ENCODE measurements around the gene KCNC1.

KCNC1 gene

DNA sequence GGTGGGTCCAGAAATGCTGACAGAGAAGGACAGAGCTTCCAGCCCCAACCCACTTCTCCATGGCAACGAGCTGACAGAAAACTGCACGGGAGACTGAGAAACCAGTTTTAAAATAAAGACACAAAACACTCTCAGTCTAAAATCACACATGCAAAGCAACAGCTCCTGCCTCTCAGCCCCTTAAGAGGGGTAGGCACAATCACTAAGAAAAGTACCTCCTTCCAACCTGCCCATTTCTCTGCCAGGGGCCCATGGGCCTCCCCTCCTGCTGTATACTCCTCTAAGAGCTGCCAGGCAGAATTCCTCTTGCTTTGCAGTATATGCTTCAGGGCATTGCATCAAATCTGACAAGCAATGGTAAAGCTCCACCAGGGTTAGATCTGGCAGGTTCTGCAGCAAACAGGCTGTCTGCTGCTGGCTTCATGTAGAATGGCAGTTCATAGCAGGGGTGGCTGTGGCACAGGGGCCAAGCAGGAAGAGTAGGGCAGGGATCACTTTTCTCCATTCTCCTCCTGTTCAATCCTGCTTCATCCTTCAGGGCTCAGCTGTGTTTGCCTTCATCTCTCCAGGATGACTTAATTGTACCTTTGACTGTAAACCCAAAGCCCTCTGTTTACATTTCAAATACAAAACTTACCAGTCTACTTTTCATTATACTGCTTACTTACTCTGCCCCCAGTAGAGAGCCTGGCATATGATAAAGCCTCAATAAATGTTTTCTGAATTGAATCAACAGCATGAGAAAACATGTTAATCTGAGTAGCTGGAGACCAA is 77.7 kb downstream of the KCNC1 start:
- H3K9ac ChIP-seq (ENCODE audit: insufficient read length), result no peak overlapping the region
- TF ChIP-seq FOXP2 (optimal IDR thresholded peaks at IDR 0.05; ENCODE audit: control extremely low read depth, extremely low read length, insufficient read depth), result no peak
- TF ChIP-seq POLR2AphosphoS5 (IDR thresholded peaks at IDR 0.05; ENCODE audit: borderline replicate concordance, low read depth, low read length), result no peak
- TF ChIP-seq EZH2 (IDR thresholded peaks at IDR 0.05), result no peak
- no peak for DNase-seq (ENCODE audit: low read depth, low spot score)
- no peak overlapping the region for H3K27ac ChIP-seq
- H3K9me3 ChIP-seq (ENCODE audit: low read depth, low read length), result no peaks in the 10 kb centered on the region
- H3K36me3 ChIP-seq (ENCODE audit: insufficient read depth, low read length), result no peaks in the 10 kb centered on the region
- no peak overlapping the region for H3K4me3 ChIP-seq

DNA sequence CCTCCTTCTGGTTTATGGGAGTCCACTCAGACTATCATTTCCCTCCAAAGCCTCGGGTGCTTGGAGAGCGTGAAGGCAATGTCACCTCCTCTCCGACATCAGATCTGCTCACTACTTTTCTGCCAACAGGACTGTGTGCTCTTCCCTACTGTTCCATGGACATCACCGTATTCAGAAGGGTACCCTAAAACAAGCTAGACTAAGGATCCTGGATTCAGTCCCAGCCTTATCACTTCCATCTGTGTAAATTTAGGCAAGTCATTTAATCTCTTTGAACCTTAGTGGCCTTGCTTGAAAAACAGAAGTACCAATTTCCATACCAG is 78.2 kb downstream of the KCNC1 start:
- no peak overlapping the region for H3K27ac ChIP-seq
- TF ChIP-seq EZH2 (IDR thresholded peaks at IDR 0.05), result no peak
- TF ChIP-seq POLR2AphosphoS5 (IDR thresholded peaks at IDR 0.05; ENCODE audit: borderline replicate concordance, low read depth, low read length), result no peak
- TF ChIP-seq FOXP2 (optimal IDR thresholded peaks at IDR 0.05; ENCODE audit: control extremely low read depth, extremely low read length, insufficient read depth), result no peak
- no peaks in the 10 kb centered on the region for H3K9me3 ChIP-seq (ENCODE audit: low read depth, low read length)
- H3K36me3 ChIP-seq (ENCODE audit: insufficient read depth, low read length), result no peaks in the 10 kb centered on the region
- H3K4me3 ChIP-seq, result no peak overlapping the region
- no peak overlapping the region for H3K9ac ChIP-seq (ENCODE audit: insufficient read length)
- DNase-seq (ENCODE audit: low read depth, low spot score), result no peak

DNA sequence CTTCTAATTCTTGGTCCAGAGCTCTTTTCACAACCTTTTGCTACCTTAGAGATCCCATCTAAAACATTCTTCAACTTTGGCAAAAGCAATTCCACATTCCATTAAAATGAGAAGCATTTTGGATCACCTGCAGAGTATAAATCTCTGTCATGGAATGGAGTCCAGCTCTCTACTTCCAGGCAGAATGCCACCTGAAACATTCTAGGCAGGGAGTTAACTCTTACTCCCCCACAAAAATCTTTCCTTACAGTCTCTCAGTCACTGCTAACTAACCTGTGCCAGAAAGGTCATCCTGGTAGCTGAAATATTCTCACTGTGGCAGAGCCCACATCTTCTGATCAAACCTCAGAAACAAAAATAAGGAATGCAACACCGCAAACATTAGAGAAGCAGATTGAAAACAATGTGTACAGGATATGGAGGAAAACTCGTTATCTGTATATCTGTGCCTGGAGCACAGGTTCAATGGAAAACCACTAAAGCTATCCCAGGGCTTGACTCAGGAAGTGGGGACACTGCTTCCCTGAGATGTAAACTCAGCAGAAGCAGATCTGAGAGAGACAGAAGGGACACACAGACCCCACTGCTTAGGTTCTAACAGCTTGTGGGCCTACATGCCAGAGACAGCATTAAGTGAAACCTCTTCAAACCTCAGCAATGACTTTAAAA is 78.9 kb downstream of the KCNC1 start:
- Histone ChIP-seq H3K36me3 (ENCODE audit: insufficient read depth, low read length) (no peaks in the 10 kb centered on the region), H3K4me3 (no peak overlapping the region), H3K9ac (ENCODE audit: insufficient read length) (no peak overlapping the region), H3K9me3 (ENCODE audit: low read depth, low read length) (no peaks in the 10 kb centered on the region), H3K27ac (no peak overlapping the region)
- DNase-seq (ENCODE audit: low read depth, low spot score), result no peak
- no peak for TF ChIP-seq FOXP2 (optimal IDR thresholded peaks at IDR 0.05; ENCODE audit: control extremely low read depth, extremely low read length, insufficient read depth)
- no peak for TF ChIP-seq POLR2AphosphoS5 (IDR thresholded peaks at IDR 0.05; ENCODE audit: borderline replicate concordance, low read depth, low read length)

DNA sequence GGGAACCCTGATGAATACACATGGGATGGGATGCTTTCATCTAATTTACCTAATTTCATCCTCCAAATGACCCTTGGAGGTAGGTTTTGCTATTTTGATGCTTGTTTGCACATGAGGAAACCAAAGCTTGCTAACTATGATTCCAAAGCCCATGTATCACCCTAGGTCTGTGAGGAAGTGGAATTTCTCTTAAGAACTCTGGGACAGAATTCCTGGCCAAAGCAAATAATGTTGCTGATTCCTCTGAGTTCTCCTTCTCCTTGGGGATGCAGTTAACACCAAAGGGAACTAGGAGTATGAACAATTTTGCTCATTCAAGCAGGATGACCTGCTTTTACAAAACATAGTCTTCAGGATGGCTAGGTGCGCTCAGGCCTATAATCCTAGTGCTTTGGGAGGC is 80.0 kb downstream of the KCNC1 start:
- Histone ChIP-seq H3K9me3 (ENCODE audit: low read depth, low read length) (no peaks in the 10 kb centered on the region), H3K27ac (no peak overlapping the region), H3K9ac (ENCODE audit: insufficient read length) (no peak overlapping the region), H3K4me3 (no peak overlapping the region), H3K36me3 (ENCODE audit: insufficient read depth, low read length) (no peaks in the 10 kb centered on the region)
- DNase-seq (ENCODE audit: low read depth, low spot score), result no peak
- TF ChIP-seq POLR2AphosphoS5 (IDR thresholded peaks at IDR 0.05; ENCODE audit: borderline replicate concordance, low read depth, low read length), result no peak
- no peak for TF ChIP-seq EZH2 (IDR thresholded peaks at IDR 0.05)
- TF ChIP-seq FOXP2 (optimal IDR thresholded peaks at IDR 0.05; ENCODE audit: control extremely low read depth, extremely low read length, insufficient read depth), result no peak

DNA sequence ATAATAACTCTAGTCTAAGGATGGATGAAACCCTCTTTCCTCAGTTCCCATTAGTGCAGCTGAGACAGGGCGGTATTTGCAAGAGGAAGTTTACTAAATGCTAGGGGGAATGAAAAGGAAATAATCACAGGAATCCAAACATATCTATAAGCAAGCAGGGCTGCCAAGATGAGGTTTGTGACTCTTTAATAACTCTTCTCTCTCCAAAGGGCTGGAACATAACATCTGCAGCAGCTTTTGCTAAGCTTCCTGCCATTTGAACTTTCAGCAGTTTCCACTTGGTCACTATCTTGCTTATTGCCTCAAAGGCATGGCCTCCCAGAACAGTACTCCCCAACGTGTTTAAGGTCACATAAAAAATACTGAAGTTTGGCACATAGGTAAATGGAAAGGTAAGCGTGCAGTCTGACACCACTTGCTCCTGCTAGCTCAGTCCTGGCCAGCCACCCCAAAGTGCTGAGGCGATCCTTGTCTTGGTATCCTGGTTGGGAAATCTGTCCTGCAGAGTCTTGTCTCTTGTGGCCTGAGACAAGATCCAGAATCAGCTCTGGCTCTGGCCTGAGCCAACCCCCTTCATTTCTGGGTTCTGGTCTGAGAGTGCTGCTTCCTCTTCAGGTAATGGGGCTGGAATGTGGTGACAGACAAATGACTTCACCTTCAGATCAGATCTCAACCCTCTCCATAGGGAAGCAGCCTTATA is 81.8 kb downstream of the KCNC1 start:
- no peaks in the 10 kb centered on the region for H3K9me3 ChIP-seq (ENCODE audit: low read depth, low read length)
- no peak overlapping the region for H3K27ac ChIP-seq
- H3K36me3 ChIP-seq (ENCODE audit: insufficient read depth, low read length), result no peaks in the 10 kb centered on the region
- no peak overlapping the region for H3K9ac ChIP-seq (ENCODE audit: insufficient read length)
- H3K4me3 ChIP-seq, result no peak overlapping the region
- no peak for TF ChIP-seq FOXP2 (optimal IDR thresholded peaks at IDR 0.05; ENCODE audit: control extremely low read depth, extremely low read length, insufficient read depth)
- no peak for TF ChIP-seq POLR2AphosphoS5 (IDR thresholded peaks at IDR 0.05; ENCODE audit: borderline replicate concordance, low read depth, low read length)
- no peak for TF ChIP-seq EZH2 (IDR thresholded peaks at IDR 0.05)
- DNase-seq (ENCODE audit: low read depth, low spot score), result no peak

DNA sequence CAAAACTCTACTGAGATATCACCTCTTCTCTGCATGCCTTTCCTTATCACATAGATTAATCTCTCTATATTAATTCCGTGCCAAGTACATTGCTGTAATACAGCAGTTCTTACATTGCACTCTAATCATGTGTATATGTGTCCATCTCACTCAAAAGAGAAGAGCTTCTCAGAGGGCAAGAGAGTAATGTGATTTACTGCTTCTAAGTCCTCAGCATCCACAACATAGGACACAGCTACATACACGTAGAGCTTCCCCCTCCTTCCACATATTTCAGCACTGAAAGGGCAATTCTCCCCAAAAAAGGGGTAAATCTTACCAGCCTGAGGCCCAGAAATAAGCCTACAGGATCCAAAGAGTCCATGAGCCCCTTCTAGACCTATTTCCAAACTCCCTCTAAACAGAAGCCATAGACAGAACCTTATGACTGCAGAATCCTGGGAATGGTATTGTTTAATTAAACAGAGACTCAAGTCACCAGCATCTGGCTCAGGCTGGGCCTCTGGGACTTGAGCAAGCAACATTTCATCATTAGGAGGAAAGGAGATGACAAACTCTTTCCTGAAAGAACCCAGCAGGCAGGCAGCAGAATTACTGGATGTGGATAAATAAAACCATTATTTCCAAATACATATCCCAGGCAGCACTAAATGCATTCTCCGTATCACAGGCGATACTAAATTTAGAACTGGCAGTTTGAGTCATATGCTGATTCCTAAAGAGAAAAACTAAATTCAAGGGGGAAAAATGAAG is 87.2 kb downstream of the KCNC1 start:
- no peak for TF ChIP-seq EZH2 (IDR thresholded peaks at IDR 0.05)
- no peak for TF ChIP-seq FOXP2 (optimal IDR thresholded peaks at IDR 0.05; ENCODE audit: control extremely low read depth, extremely low read length, insufficient read depth)
- no peak for TF ChIP-seq POLR2AphosphoS5 (IDR thresholded peaks at IDR 0.05; ENCODE audit: borderline replicate concordance, low read depth, low read length)
- H3K9ac ChIP-seq (ENCODE audit: insufficient read length), result no peak overlapping the region
- DNase-seq (ENCODE audit: low read depth, low spot score), result no peak
- no peaks in the 10 kb centered on the region for H3K9me3 ChIP-seq (ENCODE audit: low read depth, low read length)
- no peak overlapping the region for H3K4me3 ChIP-seq
- no peaks in the 10 kb centered on the region for H3K36me3 ChIP-seq (ENCODE audit: insufficient read depth, low read length)
- no peak overlapping the region for H3K27ac ChIP-seq

DNA sequence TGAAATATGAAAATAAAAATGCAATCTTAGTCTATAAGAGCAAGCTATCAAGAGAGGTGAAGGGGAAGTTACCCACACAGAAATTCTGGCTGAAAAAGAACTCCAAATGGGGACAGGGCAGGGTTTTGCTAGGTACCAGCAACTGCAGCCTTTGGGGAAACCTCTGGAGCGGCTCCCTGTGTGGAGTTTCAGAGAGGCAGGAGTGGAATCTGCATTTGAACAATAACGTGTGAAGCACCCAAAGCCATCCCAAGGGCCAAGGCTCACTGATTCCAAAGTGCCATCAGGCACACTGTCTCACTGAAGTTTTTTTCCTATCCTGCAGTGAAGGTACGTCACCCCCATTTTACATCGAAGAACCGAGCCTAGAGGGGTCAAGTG is 87.8 kb downstream of the KCNC1 start:
- no peak for TF ChIP-seq EZH2 (IDR thresholded peaks at IDR 0.05)
- no peak for TF ChIP-seq FOXP2 (optimal IDR thresholded peaks at IDR 0.05; ENCODE audit: control extremely low read depth, extremely low read length, insufficient read depth)
- no peak for TF ChIP-seq POLR2AphosphoS5 (IDR thresholded peaks at IDR 0.05; ENCODE audit: borderline replicate concordance, low read depth, low read length)

DNA sequence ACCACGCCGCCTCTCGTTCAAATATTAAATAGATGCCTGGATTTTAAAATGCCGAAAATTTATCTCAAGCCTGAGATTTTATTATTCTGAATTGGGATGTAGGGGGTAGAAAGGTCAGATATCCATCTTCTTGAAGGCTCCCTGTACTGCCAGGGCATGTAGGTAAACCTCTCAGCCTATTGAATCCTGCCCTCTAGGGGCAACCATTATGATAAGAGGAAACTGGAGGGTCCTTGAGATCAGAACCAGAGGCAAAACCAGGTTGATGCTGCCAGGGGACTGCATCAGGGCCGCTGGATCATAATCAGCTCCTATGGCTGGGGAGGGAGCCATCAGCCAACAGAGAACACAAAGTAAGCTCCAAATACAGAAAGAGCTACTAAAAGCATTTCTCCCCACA is 92.4 kb downstream of the KCNC1 start:
- no peak for DNase-seq (ENCODE audit: low read depth, low spot score)
- Histone ChIP-seq H3K27ac (no peak overlapping the region), H3K9ac (ENCODE audit: insufficient read length) (no peak overlapping the region), H3K36me3 (ENCODE audit: insufficient read depth, low read length) (no peaks in the 10 kb centered on the region), H3K9me3 (ENCODE audit: low read depth, low read length) (no peaks in the 10 kb centered on the region), H3K4me3 (no peak overlapping the region)
- no peak for TF ChIP-seq POLR2AphosphoS5 (IDR thresholded peaks at IDR 0.05; ENCODE audit: borderline replicate concordance, low read depth, low read length)
- no peak for TF ChIP-seq EZH2 (IDR thresholded peaks at IDR 0.05)
- no peak for TF ChIP-seq FOXP2 (optimal IDR thresholded peaks at IDR 0.05; ENCODE audit: control extremely low read depth, extremely low read length, insufficient read depth)

More for the DNA sequence above, 87.8 kb downstream of the KCNC1 start:
- H3K9me3 ChIP-seq (ENCODE audit: low read depth, low read length), result no peaks in the 10 kb centered on the region
- H3K27ac ChIP-seq, result no peak overlapping the region
- no peak overlapping the region for H3K4me3 ChIP-seq
- no peaks in the 10 kb centered on the region for H3K36me3 ChIP-seq (ENCODE audit: insufficient read depth, low read length)
- no peak for DNase-seq (ENCODE audit: low read depth, low spot score)
- no peak overlapping the region for H3K9ac ChIP-seq (ENCODE audit: insufficient read length)

Data from SK-N-MC (cell line).